NCI-H510A (cell line): ENCODE data around the gene CSGALNACT2.

Experiments used
- DNase-seq: peaks from one replicate; lab custom pipeline; 2025; lab: John Stamatoyannopoulos, UW

CSGALNACT2 gene

GRCh38 chr10:43203448-43204041, 65.3 kb downstream of the CSGALNACT2 start:
- DNase-seq: no peak

- DNase-seq: no peak
Measured at GRCh38 chr10:43204042-43204942, 66.0 kb downstream of the CSGALNACT2 start.

DNA sequence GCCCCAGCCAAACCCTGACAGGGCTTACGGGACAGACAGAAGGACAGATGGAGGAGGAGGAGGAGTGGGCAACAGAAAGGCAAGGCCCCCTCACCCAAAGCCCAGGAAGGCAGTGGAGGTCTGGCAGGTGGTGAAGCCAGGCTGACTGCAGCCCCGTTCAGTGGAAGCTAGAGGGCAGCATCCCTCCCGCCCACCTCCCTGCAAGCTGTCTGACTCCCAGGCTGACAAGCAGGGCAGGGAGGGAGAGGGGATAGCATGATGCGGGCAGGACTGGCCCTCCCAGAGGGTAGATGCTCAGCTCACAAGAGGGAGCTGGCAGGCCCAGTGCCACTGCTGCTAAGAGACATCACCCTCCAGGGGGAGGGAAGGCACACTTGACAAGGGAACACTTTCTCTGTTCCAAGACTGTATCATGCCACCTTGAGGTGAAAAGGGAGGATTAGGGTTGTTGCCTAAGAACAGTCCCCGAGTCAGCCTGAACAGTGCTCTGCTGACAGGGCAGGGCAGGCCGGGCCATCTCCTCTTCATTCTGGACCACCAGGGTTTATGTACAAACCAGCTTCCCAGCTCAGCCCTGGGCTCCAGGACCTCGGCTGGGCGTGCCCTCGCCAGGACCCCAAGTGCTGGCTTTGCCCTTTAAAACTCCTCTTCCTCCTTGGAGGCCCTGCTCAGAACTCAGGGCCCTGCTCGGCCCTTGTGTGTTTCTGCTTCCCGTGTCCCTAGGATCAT, 66.9 kb downstream of the CSGALNACT2 start:
- DNase-seq: no peak

DNA sequence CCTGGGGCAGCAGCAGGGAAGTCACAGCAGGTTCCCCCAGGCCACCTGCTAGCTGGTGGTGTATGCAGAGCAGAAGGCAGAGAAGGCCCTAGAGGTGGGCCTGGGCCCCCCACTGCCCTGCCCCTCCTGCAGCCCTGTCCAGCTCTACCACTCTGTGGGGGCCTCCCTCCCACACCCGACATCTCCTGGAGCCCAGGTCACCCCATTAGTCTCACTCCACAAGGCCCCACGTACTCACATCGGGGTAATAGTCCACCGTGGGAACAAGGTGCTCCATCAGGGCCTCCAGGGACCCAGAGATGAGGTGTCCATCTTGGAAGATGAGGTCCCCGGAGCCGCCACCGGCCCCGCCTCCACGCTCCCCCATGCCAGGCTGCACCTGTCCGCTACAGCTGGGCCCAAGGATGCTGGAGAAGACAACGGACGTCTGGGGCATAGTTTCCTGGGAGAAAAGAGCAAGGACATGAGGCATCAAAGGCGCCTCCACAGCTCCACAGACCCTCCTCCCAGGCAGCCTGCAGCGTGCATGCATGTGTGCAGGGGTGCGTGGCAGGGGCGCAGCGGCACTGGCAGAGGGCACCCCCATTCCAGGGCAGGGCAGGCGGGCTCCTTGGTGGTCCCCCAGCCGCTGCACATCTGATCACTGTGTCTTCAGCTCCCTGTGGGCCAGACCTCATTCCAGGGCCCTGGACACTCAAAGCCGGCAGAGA, 67.6 kb downstream of the CSGALNACT2 start:
- no peak for DNase-seq

- DNase-seq: no peak
Measured at GRCh38 chr10:43206391-43207235, 68.4 kb downstream of the CSGALNACT2 start.

GRCh38 chr10:43208147-43209073, 70.2 kb downstream of the CSGALNACT2 start:
- no peak for DNase-seq

DNA sequence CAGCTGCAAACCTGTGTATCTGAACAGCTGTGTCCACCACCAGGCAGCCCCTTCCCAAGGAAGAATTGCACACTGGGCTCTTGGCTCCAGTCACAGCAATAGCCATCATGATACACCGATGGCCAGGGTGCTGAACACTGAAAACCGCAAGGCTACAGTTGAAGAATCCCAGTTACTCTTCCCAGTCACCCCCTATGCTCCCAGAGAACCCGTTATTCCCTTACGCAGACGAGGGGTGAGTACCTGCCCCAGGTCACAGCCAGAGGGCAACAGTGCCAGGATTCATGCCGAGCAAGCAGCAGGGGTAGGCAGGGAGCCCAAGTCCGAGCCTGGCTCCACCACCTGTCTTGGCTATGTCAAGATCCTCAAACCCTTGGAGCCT, 70.8 kb downstream of the CSGALNACT2 start:
- no peak for DNase-seq

GRCh38 chr10:43209651-43210141, 71.5 kb downstream of the CSGALNACT2 start:
- DNase-seq: no peak

DNA sequence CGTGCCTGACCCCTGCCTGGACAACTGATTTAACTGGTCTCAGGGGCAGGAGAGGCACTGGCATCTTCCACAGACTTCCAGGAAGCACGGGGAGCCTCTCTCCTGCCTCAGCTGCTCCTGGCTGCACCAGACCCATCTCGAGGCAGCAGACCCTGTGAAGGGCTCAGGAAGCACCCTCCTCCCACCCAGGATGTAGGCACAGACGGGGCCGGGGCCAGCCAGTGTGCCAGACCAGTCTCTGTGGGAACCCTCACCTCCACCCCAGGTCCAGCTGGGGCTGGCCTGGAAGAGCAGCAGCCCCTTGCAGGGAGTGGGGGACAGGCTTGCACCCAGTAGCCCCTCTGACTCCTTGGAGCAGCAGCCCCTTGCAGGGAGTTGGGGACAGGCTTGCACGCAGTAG, 72.3 kb downstream of the CSGALNACT2 start:
- no peak for DNase-seq

GRCh38 chr10:43211030-43211429, 72.8 kb downstream of the CSGALNACT2 start:
- DNase-seq: no peak

GRCh38 chr10:43211431-43212042, 73.3 kb downstream of the CSGALNACT2 start:
- DNase-seq: no peak

- DNase-seq: no peak
Measured at GRCh38 chr10:43212043-43212721, 73.9 kb downstream of the CSGALNACT2 start.

GRCh38 chr10:43214071-43214955, 76.1 kb downstream of the CSGALNACT2 start:
- no peak for DNase-seq

DNA sequence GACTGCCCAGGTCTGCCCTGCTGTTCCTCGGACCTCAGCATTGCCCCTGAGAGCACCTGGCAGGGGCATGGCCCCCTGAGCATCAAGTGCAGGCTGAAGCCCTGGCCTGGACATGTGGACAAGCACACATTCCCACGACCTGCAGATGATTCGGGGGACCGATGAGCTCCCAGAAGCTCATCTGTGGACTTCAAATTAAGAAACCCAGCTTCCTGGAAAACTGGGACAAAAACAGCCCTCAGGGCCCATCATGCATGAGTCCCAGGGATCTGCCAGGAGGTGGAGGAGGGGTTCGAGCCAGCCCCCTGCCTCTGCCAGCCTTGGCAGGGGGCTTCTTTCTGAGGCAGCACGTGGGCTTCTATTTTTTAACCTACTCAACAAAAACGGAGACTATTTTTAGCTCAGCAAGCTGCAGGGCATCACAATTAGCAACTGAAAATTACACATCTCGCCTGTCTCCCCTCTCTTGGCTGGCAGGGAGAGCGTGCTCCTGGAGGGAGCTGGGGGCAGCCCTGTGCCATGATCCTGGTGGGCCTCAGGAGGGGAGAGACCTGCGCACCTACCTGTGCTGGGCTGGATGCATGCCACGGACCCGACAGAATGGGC, 76.8 kb downstream of the CSGALNACT2 start:
- DNase-seq: no peak

DNA sequence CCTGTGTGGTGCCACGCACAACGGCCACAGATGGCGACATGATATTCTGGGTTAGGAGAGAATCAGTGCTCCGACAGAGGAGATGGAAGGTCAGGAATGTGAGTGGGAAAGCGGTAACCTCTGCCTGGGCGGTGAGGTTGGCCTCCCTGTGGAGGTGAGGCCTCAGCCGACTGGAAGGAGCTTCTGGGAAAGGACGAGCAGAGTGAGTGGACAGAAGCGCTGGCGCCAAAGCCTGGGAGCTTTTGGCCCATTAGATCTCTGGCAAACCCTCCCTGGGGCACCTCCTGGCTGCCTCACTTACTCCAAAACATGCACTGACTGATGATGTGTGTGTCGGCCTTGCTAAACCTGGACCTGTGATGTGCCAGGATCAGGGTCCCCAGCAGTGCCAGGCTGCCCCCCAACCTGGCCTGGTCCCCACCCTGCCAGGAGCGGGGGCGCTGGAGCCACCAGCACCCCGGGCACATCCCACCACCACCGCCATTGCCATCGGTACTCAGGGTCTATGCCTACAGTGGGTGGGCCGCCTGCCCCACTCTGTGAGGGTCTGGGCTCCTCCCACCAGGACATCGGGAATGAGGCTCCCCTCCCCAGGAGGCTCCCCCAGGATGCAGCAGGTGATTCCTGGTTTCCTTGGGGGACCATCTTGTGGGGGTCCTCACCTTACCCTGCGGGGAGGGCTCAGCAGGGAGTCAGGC, 77.7 kb downstream of the CSGALNACT2 start:
- no peak for DNase-seq

DNA sequence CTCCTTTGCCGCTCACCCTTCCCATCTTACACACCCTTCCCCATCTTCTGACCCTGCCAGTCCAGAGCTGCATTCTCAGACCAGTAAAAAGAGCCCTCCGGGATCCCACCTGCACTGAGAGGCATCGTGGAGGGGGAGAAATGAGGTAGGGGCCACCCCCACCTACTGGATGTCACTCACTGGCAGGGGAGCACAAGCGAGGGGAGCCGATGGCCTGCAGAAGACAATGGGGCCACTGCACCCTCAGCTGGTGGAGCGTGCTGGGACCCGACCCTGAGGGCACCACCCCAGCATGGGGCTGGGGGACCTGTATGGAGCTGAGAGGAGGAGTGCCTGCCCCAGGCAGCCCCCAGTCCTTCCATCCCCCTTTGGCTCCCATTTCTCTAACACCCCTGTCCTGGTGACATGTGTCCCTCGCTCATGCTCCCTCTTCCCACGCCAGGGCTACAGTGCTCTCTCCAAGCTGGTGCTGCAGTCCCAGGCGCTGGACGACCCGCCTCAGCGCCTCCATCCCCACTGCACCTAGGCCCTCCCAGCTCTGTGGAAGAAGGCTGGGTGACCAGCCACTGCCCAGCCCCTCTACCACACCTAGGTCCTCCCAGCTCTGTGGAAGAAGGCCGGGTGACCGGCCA, 78.8 kb downstream of the CSGALNACT2 start:
- DNase-seq: no peak
